Mesendoderm (in vitro differentiated cells): ENCODE data around the gene TMEM235. TPM values are rescaled to one million over a fixed set of nuclear protein-coding genes. Genes with fewer than 3 reads are reported as not detected.

Experiments
- DNase-seq: peaks from one replicate; pipeline ENCODE4 v3.0.0; 2013
- H2AK5ac ChIP-seq: 2 replicates; pipeline ENCODE4 v1.6.1; 2013; ENCODE audit warnings: low read length, inconsistent platforms
- H2BK120ac ChIP-seq: 2 replicates; pipeline ENCODE4 v1.6.1; 2013; ENCODE audit warnings: low read depth, mild to moderate bottlenecking, low read length, moderate library complexity, mixed read lengths
- H2BK15ac ChIP-seq: replicated peaks from 2 replicates; pipeline ENCODE4 v1.6.1; 2013; ENCODE audit warnings: low read depth, mild to moderate bottlenecking, moderate library complexity
- H2BK5ac ChIP-seq: 2 replicates; pipeline ENCODE4 v1.6.1; 2013; ENCODE audit warnings: low read length, inconsistent platforms
- H3K18ac ChIP-seq: 2 replicates; pipeline ENCODE4 v1.6.1; 2013; ENCODE audit warnings: mild to moderate bottlenecking, low read length, mixed read lengths
- H3K23ac ChIP-seq: one replicate; pipeline ENCODE4 v1.6.1; 2013; ENCODE audit warnings: low read length
- H3K27ac ChIP-seq: 2 replicates; pipeline ENCODE4 v1.5.1; 2013; ENCODE audit warnings: low read depth, mild to moderate bottlenecking, inconsistent platforms, low read length, moderate library complexity
- H3K27me3 ChIP-seq: 2 replicates; pipeline ENCODE4 v1.6.1; 2013; ENCODE audit warnings: low read length, control low read depth, mild to moderate bottlenecking, inconsistent platforms; ENCODE audit not compliant: insufficient read depth, poor library complexity
- H3K36me3 ChIP-seq: 2 replicates; pipeline ENCODE4 v1.6.1; 2013; ENCODE audit warnings: low read length, inconsistent platforms; ENCODE audit not compliant: control insufficient read depth, insufficient read depth
- H3K4ac ChIP-seq: one replicate; pipeline ENCODE4 v1.6.1; 2013; ENCODE audit warnings: low read depth, mild to moderate bottlenecking, low read length, moderate library complexity
- H3K4me1 ChIP-seq: 2 replicates; pipeline ENCODE4 v1.6.1; 2013; ENCODE audit warnings: low read depth, low read length, inconsistent platforms; ENCODE audit not compliant: control insufficient read depth
- H3K4me2 ChIP-seq: 2 replicates; pipeline ENCODE4 v1.6.1; 2013; ENCODE audit warnings: low read length
- H3K4me3 ChIP-seq: 2 replicates; pipeline ENCODE4 v1.5.1; 2013; ENCODE audit warnings: mild to moderate bottlenecking, low read length
- H3K56ac ChIP-seq: one replicate; pipeline ENCODE4 v1.6.1; 2013; ENCODE audit warnings: low read length
- H3K79me1 ChIP-seq: 2 replicates; pipeline ENCODE4 v1.6.1; 2013; ENCODE audit warnings: low read length, inconsistent platforms
- H3K79me2 ChIP-seq: 2 replicates; pipeline ENCODE4 v1.6.1; 2013; ENCODE audit warnings: mild to moderate bottlenecking, low read length; ENCODE audit not compliant: control insufficient read depth, insufficient read depth
- H3K9ac ChIP-seq: 2 replicates; pipeline ENCODE4 v1.6.1; 2013; ENCODE audit warnings: low read length, inconsistent platforms
- H4K5ac ChIP-seq: one replicate; pipeline ENCODE4 v1.6.1; 2013; ENCODE audit warnings: low read length
- H4K8ac ChIP-seq: one replicate; pipeline ENCODE4 v1.6.1; 2013; ENCODE audit warnings: low read depth, mild to moderate bottlenecking, control low read depth, low read length, moderate library complexity
- WGBS: extraction: QIAGEN DNeasy Blood & Tissue Kit; methylation state at CpG from one replicate; pipeline ENCODE4 v1.1.7; 2013; ENCODE audit warnings: low lambda C conversion rate, missing lambda C conversion rate; ENCODE audit not compliant: insufficient coverage; ENCODE audit errors: extremely low coverage; 5-methylcytosine and 5-hydroxymethylcytosine counted together
- polyA plus RNA-seq, 2 experiments: library from polyadenylated mRNA; stranded (reverse); fragments of 200-250 nt; gene quantifications; one replicate each; pipeline ENCODE4 v1.2.3, GENCODE V29; 2013

The TMEM235 gene
- polyA plus RNA-seq (2013, experiment 1 of 2) = not detected
- not detected for polyA plus RNA-seq (2013, experiment 2 of 2)

DNA sequence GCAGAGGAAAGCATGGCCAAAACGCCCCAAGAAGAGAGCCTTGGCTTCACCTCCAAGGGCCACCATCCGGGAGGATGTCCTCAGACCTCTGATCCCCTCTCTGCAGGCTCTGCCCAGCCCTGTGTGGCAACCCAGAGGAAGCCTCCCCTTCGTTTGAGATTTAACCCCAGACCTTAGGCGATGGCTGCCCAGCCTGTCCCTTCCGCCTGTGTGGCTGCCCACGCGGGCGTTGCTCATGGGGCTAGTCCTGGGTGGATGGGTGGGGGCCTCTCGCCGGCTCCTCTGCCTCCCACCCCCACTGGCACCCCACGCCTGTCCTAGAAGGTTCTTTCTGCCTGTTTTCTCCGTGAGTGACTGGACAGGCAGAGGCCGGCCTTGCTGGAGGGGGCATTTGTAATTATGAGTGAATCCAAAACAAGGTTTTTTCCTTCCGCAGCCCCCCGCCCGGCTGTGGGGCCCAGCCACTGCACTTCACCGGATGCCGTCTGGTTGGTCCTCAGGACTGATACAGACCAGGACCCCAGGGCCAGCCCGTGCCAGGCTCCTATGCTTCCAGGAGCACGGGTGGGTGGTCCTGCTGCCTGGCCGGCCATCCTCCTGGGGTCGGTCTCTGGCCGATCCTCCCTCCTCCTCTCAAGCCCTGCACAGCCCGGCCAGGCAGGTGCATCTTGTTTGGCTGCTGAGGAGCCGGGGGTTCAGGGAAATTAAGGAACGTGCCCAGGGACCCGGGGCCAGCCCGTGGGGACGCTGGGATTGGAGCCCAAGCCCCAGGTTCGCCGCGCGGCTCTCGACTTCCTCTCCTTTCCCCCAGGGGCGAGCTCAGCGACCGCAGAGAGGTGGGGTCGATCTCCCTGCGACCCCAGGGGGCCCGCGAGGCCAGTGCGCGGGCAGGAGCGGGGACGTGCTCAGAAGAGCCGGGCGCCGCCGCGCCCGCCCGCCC lies at the start of gene TMEM235:
TMEM235 (plus strand) TSS at position 636 of the 940 bp plus-strand sequence. CDS start 393 bp downstream, outside the sequence.
- H3K18ac ChIP-seq = no peak within 1 kb of the TSS
- H3K23ac ChIP-seq = peak within 1 kb of the TSS; percentile 45
- no peak within 1 kb of the TSS for H4K5ac ChIP-seq
- peak within 1 kb of the TSS; percentile 58 for H3K4me2 ChIP-seq
- peak within 1 kb of the TSS; percentile 36 for H3K9ac ChIP-seq
- no peak within 1 kb of the TSS for H3K27ac ChIP-seq
- H2BK5ac ChIP-seq = no peak within 1 kb of the TSS
- no peaks in the 10 kb centered on the region for H3K36me3 ChIP-seq
- no peak within 1 kb of the TSS for H2AK5ac ChIP-seq
- H3K27me3 ChIP-seq = peaks cover 8% of the 10 kb centered on the region
- no peak for DNase-seq
- no peaks in the 10 kb centered on the region for H3K79me2 ChIP-seq
- H3K4me3 ChIP-seq = peak within 1 kb of the TSS; percentile 11
- no peaks in the 10 kb centered on the region for H3K79me1 ChIP-seq
- H2BK15ac ChIP-seq = no peak within 1 kb of the TSS
- peak within 1 kb of the TSS; percentile 73 for H3K56ac ChIP-seq
- no peak within 1 kb of the TSS for H2BK120ac ChIP-seq
- WGBS = no CpG with 5 or more reads among the region's 52 CpGs
- H3K4ac ChIP-seq = no peak within 1 kb of the TSS
- H4K8ac ChIP-seq = no peak within 1 kb of the TSS
- H3K4me1 ChIP-seq = no peaks in the 10 kb centered on the region

DNA sequence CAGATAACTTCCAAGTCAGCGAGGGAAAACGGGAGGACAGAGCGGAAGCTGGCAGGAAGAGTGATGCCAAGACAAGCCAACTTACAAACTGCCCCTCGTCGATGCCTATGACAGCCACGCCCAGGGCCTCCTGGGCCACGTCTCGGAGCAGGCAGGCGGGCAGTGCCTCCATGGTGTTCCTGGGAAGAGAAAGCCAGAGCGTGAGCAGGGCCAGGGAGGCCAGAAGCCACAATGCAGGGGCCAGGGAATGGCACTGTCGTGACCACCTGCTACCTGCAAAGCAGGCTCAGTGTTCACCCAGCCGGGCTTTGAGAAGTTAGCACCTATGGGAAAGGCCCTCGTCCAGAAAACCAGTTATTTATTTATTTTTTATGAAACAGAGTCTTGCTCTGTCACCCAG lies 48.9 kb upstream of the TMEM235 start:
- no peak overlapping the region for H3K4me3 ChIP-seq
- no peak overlapping the region for H4K8ac ChIP-seq
- no peak overlapping the region for H2BK5ac ChIP-seq
- no peak for DNase-seq
- H3K4me2 ChIP-seq = no peak overlapping the region
- no peak overlapping the region for H3K18ac ChIP-seq
- no peak overlapping the region for H2BK15ac ChIP-seq
- no CpG with 5 or more reads among the region's 13 CpGs for WGBS
- H3K4ac ChIP-seq = no peak overlapping the region
- H3K79me2 ChIP-seq = peaks cover 27% of the 10 kb centered on the region
- no peaks in the 10 kb centered on the region for H3K27me3 ChIP-seq
- H3K79me1 ChIP-seq = peaks cover 17% of the 10 kb centered on the region
- peaks cover 7% of the 10 kb centered on the region for H3K4me1 ChIP-seq
- H3K27ac ChIP-seq = no peak overlapping the region
- H2BK120ac ChIP-seq = no peak overlapping the region
- no peak overlapping the region for H2AK5ac ChIP-seq
- H3K9ac ChIP-seq = no peak overlapping the region
- no peak overlapping the region for H3K23ac ChIP-seq
- no peak overlapping the region for H3K56ac ChIP-seq
- H4K5ac ChIP-seq = no peak overlapping the region
- peaks cover 22% of the 10 kb centered on the region for H3K36me3 ChIP-seq

DNA sequence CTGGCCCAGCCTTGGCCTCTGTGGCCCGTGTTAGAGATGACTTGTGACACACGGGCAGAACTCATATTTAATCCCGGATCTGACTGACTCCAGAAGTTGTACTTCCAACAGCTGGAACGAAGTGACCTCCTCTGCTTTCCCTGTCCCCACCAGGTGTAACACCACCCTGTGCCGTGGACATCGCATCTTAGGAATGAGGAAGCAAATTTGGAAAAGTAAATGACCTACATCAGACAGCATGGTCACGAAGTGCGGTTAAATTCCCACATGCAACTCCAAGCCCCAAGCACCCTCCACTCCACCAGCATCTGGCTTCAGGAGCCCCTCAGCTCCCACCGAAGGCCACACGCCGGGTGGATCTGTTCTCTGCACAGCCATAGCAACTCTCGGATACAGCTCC lies 47.5 kb upstream of the TMEM235 start:
- Histone ChIP-seq H3K4me3 (no peak overlapping the region), H2BK15ac (no peak overlapping the region), H3K4me1 (peaks cover 9% of the 10 kb centered on the region), H4K5ac (no peak overlapping the region), H3K27me3 (no peaks in the 10 kb centered on the region), H3K79me2 (peaks cover 31% of the 10 kb centered on the region), H3K18ac (no peak overlapping the region), H2AK5ac (no peak overlapping the region), H3K36me3 (peaks cover 17% of the 10 kb centered on the region), H2BK5ac (no peak overlapping the region), H3K9ac (peak overlapping the region; percentile 42), H4K8ac (no peak overlapping the region), H3K4ac (no peak overlapping the region), H3K4me2 (peak overlapping the region; percentile 16), H3K27ac (no peak overlapping the region), H2BK120ac (no peak overlapping the region), H3K79me1 (peaks cover 17% of the 10 kb centered on the region), H3K23ac (peak overlapping the region; percentile 11), H3K56ac (no peak overlapping the region)
- no CpG with 5 or more reads among the region's 12 CpGs for WGBS
- DNase-seq = no peak

DNA sequence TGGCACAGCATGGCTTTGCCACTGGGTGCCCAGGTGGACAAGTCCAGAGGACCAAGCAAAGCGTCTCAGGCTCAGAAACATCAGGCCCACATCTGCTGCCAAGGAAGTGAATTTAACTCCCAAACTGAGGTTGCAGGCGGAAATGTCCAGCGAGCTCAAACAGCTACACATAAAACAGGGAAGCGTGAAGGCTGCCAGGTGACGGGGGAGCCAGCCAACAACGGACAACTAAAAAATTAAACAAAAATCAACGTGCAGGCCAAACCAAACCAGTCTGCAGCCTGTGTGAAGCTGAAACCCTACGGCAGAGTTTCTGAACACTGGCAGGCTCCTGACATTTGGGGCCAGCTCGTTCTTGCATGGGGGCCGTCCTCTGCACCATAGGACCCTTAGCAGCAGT lies 47.1 kb upstream of the TMEM235 start:
- H3K79me1 ChIP-seq = peaks cover 17% of the 10 kb centered on the region
- peak overlapping the region; percentile 54 for H3K56ac ChIP-seq
- no CpG with 5 or more reads among the region's 10 CpGs for WGBS
- H2AK5ac ChIP-seq = no peak overlapping the region
- H3K4me3 ChIP-seq = no peak overlapping the region
- peak overlapping the region; percentile 52 for H3K9ac ChIP-seq
- peak overlapping the region; percentile 16 for H3K4me2 ChIP-seq
- no peak overlapping the region for H3K18ac ChIP-seq
- no peak for DNase-seq
- H3K36me3 ChIP-seq = peaks cover 13% of the 10 kb centered on the region
- no peak overlapping the region for H2BK15ac ChIP-seq
- H3K23ac ChIP-seq = peak overlapping the region; percentile 11
- peaks cover 9% of the 10 kb centered on the region for H3K4me1 ChIP-seq
- no peak overlapping the region for H4K8ac ChIP-seq
- no peak overlapping the region for H3K4ac ChIP-seq
- H2BK5ac ChIP-seq = no peak overlapping the region
- no peak overlapping the region for H4K5ac ChIP-seq
- no peak overlapping the region for H2BK120ac ChIP-seq
- peaks cover 31% of the 10 kb centered on the region for H3K79me2 ChIP-seq
- H3K27me3 ChIP-seq = no peaks in the 10 kb centered on the region
- H3K27ac ChIP-seq = no peak overlapping the region

DNA sequence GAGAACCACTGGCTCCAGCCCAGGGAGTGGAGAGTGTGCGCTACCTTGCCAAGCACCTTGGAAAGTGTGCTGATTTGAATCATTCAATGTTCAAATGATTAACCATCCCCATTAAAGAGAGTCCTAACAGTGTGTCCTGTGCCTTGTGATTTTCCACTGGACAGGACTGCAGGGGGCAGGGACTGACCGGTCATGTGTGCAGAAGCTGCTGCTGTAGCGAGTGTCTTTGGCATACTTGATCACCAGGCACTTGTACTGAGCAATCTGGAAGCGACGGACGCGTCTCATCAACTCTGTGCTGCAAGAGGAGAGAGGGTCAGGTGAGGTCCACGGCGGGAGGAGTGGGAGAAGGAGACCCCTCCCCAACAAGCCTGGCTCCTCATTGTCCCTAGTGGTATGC lies 46.6 kb upstream of the TMEM235 start:
- Histone ChIP-seq H2BK5ac (no peak overlapping the region), H2BK120ac (no peak overlapping the region), H3K4ac (no peak overlapping the region), H3K27me3 (no peaks in the 10 kb centered on the region), H4K8ac (no peak overlapping the region), H3K79me2 (peaks cover 31% of the 10 kb centered on the region), H3K36me3 (peaks cover 11% of the 10 kb centered on the region), H2BK15ac (no peak overlapping the region), H3K4me3 (no peak overlapping the region), H3K18ac (no peak overlapping the region), H3K27ac (no peak overlapping the region), H3K79me1 (peaks cover 17% of the 10 kb centered on the region), H4K5ac (no peak overlapping the region), H3K4me2 (peak overlapping the region; percentile 33), H3K56ac (peak overlapping the region; percentile 54), H3K4me1 (peaks cover 9% of the 10 kb centered on the region), H3K9ac (peak overlapping the region; percentile 52), H2AK5ac (no peak overlapping the region), H3K23ac (no peak overlapping the region)
- no CpG with 5 or more reads among the region's 9 CpGs for whole genome bisulfite sequencing
- DNase-seq = no peak
